Gastrocnemius medialis (tissue), 4 donors: ENCODE measurements around the gene XPO6. TPM values are rescaled to one million over a fixed set of nuclear protein-coding genes. Genes with fewer than 3 reads are reported as not detected.
A peak's percentile ranks its signal among the peaks of the same experiment; 100 is the strongest.

Experiments
- ATAC-seq, 2 donors: fragments of 150-250 bp; one replicate each; pipeline ENCODE4 v1.9.1; 2016
- DNase-seq, 2 donors: peaks; one replicate each; pipeline ENCODE4 v3.0.0-alpha.2; 2019
- H3K27ac ChIP-seq, 4 donors: fragments of 200-600 bp; sonication (generic); 1 replicate in 1 of 4; 2 replicates in 3 of 4; pipeline ENCODE4 v1.5.1; 2016 to 2018; ENCODE audit warnings: mild to moderate bottlenecking in 2 of 4, moderate library complexity in 1 of 4
- H3K27me3 ChIP-seq, 3 donors: fragments of 200-600 bp; sonication (generic) in 2 of 3; 1 replicate in 1 of 3; 2 replicates in 2 of 3; pipeline versions ENCODE4 v1.5.1 to v1.6.0; 2016 to 2019; ENCODE audit warnings: mild to moderate bottlenecking in 1 of 3, moderate library complexity in 1 of 3
- H3K36me3 ChIP-seq, 2 donors: fragments of 200-600 bp; sonication (generic) in 1 of 2; one replicate each; pipeline ENCODE4 v1.5.1; 2017 to 2018
- H3K4me1 ChIP-seq, 2 donors: fragments of 200-600 bp; sonication (generic) in 1 of 2; one replicate each; pipeline ENCODE4 v1.5.1; 2016 to 2017; ENCODE audit warnings: mild to moderate bottlenecking in 2 of 2
- H3K4me3 ChIP-seq, 4 donors: fragments of 200-600 bp; sonication (generic) in 3 of 4; 1 replicate in 1 of 4; 2 replicates in 3 of 4; pipeline ENCODE4 v1.5.1; 2016 to 2019; ENCODE audit warnings: mild to moderate bottlenecking in 2 of 4
- H3K9me3 ChIP-seq, 3 donors: fragments of 200-600 bp; sonication (generic) in 2 of 3; 1 replicate in 1 of 3; 2 replicates in 2 of 3; pipeline ENCODE4 v1.5.1; 2016 to 2019
- POLR2A ChIP-seq, 2 donors: fragments of 450-650 bp; IDR thresholded peaks; one replicate each; pipeline ENCODE4 v1.6.1; 2017; ENCODE audit warnings: antibody characterized with exemption in 2 of 2, mild to moderate bottlenecking in 2 of 2, moderate library complexity in 2 of 2
- in situ Hi-C, 4 donors: fragments of 200-750 bp; cut with MboI; loops; one replicate each; pipeline versions ENCODE4 v1.15.0 to v1.8.0; 2017; ENCODE audit warnings: low sequenced_read_pairs in 4 of 4
- intact Hi-C: fragments of 100-400 bp; cut with DNase I; formaldehyde crosslinking; loops from one replicate; pipeline ENCODE4 v1.15.1; 2023; ENCODE audit warnings: low total_unique reads
- total RNA-seq, 4 donors: library from RNA; depleted of rRNA; stranded (reverse); fragments of >200 nt; gene quantifications; one replicate each; pipeline versions ENCODE4 v1.1.0 to v1.2.3, GENCODE V29; 2016
- TF ChIP-seq, protein P1 (sequence below), 5 experiments: fragments of 450-650 bp in 3 of 5; fragments of 200-600 bp in 2 of 5; sonication (generic) in 2 of 5; IDR thresholded peaks in 4 of 5; conservative IDR thresholded peaks in 1 of 5; 1 replicate in 4 of 5; 2 replicates in 1 of 5; pipeline ENCODE4 v1.5.1; 2016 to 2019; ENCODE audit warnings: antibody characterized with exemption in 5 of 5, mild to moderate bottlenecking in 3 of 5, moderate library complexity in 3 of 5

Gene XPO6
- total RNA-seq, 4 donors from 2014 or later: 20.9 to 40.1 (median 29.6) TPM

DNA sequence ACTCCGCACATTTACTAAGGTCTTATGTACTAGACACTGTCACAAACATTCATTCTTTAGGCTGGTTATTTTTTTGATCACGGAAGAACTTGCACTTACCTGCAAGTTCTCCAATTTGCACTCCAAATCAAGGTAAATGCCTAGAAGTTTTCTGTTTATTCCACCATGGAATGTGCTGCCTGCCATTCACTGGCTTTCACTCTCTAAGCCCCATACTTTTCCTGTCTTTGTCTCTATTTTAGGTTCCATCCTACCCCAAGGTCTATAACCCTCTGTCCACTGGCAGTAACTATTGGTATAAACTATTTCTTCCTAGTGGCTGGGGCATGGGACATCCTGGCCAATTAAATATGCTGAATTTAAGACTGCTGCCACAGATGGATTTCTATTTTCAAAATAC lies 15.9 kb downstream of the XPO6 start:
- no peak for ATAC-seq
- peaks cover 9% of the 10 kb centered on the region in 2 donors for H3K4me1 ChIP-seq

DNA sequence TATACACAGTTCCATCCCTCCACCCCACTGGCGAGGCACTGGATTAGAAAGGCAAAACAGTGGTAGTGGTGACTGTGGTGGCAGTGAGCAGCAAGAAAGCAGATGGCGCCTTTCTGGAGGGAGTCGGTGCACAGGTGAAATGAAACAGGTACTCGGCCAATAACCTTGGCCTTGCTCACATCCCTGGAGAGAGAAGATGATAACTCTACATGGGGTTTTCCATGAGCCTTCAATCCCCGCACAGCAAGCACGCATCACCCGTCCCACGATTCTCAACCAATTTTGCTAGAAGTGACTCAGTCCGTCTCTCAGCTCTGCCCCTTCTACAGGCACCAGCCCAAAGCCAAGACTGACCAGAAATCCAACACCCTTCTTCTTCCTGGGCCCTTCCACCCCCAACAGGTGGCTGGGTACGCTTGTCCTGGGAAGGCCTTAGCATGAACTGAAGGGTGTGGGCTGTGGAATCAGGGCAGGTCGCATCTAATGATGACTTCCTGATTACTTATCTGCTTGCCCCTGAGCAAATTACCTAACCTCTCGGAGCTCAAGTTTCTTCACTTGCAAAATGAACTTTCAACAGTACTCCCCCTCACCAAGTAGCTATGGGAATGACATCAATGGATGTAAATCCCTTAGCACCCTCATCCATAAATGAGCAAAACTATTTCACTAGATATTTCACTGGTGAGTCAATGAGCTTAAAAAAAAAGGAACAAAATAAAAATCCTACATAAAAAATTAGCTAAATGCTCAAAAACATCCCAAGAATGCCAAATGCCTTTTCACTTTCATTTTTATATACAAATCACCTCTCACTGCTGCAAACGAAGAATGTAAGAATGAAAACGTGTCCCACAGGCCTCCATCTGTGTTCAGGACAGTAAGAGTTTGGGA lies 18.0 kb downstream of the XPO6 start:
- DNase-seq (peak in 1 of 2 donors; percentile 24), ATAC-seq (peak in 1 of 2 donors; percentile 49)
- Histone ChIP-seq H3K4me1 (peaks cover 9% of the 10 kb centered on the region in 2 donors), H3K36me3 (peaks cover 2 to 5% of the 10 kb centered on the region in 2 donors), H3K27me3 (no peaks in the 10 kb centered on the region), H3K4me3 (no peak overlapping the region), H3K27ac (peak overlapping the region in 1 of 4 donors; percentile 10), H3K9me3 (no peaks in the 10 kb centered on the region)
- TF ChIP-seq, protein P1, sequence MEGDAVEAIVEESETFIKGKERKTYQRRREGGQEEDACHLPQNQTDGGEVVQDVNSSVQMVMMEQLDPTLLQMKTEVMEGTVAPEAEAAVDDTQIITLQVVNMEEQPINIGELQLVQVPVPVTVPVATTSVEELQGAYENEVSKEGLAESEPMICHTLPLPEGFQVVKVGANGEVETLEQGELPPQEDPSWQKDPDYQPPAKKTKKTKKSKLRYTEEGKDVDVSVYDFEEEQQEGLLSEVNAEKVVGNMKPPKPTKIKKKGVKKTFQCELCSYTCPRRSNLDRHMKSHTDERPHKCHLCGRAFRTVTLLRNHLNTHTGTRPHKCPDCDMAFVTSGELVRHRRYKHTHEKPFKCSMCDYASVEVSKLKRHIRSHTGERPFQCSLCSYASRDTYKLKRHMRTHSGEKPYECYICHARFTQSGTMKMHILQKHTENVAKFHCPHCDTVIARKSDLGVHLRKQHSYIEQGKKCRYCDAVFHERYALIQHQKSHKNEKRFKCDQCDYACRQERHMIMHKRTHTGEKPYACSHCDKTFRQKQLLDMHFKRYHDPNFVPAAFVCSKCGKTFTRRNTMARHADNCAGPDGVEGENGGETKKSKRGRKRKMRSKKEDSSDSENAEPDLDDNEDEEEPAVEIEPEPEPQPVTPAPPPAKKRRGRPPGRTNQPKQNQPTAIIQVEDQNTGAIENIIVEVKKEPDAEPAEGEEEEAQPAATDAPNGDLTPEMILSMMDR (IDR thresholded peaks at IDR 0.05 in 4 of 5, conservative IDR thresholded peaks at IDR 0.05 in 1 of 5): no peak
- intact Hi-C loops (no loop called here), in situ Hi-C loops (no loop called here)

More for the DNA sequence above, 15.9 kb downstream of the XPO6 start:
- Histone ChIP-seq H3K27ac (no peak overlapping the region), H3K27me3 (no peaks in the 10 kb centered on the region), H3K4me3 (no peak overlapping the region), H3K36me3 (peaks cover 2 to 11% of the 10 kb centered on the region in 2 donors), H3K9me3 (no peaks in the 10 kb centered on the region)
- intact Hi-C loops: no loop called here
- DNase-seq: no peak
- no peak for TF ChIP-seq POLR2A (IDR thresholded peaks at IDR 0.05)
- TF ChIP-seq, protein P1 (IDR thresholded peaks at IDR 0.05 in 4 of 5, conservative IDR thresholded peaks at IDR 0.05 in 1 of 5): no peak
- in situ Hi-C loops: no loop called here

DNA sequence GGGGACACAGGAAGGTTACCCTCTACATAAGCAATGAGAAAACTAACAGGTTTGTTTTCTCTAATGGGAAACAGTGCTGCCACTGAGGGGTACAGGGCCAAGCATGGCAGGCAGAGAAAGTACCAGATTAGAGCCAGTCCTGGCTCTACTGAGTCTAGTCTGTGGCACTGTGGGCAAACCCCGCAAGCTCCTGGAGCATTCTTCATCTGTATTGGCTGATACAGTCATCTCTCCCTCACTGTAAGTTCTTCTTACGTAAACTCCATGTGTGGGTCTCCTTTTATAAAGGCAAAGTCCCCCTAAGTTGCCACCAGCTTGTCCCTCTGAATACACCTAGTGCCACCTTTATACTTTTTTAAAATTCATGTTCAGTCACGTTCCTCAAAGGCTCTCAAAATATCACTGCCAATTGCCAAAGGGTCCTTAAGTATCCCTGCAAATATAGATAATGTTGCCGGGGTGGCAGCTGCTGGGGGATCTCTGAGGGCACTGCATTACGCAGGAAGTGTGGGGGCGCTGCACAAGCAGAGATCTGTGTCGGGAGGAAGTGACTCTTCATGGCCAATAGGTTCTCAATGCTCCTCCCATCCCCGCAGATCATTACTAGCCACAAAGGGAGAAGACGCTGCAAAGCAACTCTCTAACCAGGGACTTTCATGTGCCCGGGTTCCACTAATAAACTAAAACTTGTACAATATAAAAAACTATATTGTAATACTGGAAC lies 18.8 kb downstream of the XPO6 start:
- TF ChIP-seq, protein P1 (IDR thresholded peaks at IDR 0.05 in 4 of 5, conservative IDR thresholded peaks at IDR 0.05 in 1 of 5): no peak
- TF ChIP-seq POLR2A (IDR thresholded peaks at IDR 0.05): no peak
- no peaks in the 10 kb centered on the region for H3K27me3 ChIP-seq
- no peak overlapping the region for H3K27ac ChIP-seq
- intact Hi-C loops: no loop called here
- peaks cover 9% of the 10 kb centered on the region in 2 donors for H3K4me1 ChIP-seq
- DNase-seq (no peak), ATAC-seq (no peak)
- H3K36me3 ChIP-seq: peaks cover 2 to 5% of the 10 kb centered on the region in 2 donors
- H3K4me3 ChIP-seq: no peak overlapping the region
- in situ Hi-C loops: no loop called here
- H3K9me3 ChIP-seq: no peaks in the 10 kb centered on the region

DNA sequence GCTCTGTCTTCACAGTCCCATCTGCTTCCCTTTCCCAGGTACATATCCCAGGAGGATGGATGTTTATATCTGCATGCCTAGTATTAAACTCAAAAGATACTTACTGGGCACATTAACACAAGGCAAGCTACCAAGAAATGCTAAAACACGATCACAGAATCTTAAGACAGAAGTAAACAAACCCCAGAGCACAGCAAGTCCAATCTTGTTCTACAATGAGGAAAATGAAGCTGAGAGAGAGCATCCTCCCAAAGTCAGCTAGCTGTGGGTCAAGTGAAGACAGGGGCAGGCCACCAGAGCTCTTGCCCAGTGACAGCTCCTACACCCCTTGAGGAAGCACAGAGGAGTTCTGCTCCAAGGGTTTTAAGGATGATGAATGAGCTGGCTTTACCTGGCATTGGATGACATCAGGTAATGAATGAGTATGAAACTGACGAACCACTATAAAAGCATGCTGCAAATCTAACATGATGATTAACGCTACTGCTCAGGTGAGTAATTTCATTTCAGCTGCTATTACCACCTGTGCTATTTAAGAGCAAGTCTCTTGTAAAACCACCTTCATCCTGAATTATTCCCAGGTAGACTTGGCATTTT lies 20.3 kb downstream of the XPO6 start:
- Histone ChIP-seq H3K27me3 (no peaks in the 10 kb centered on the region), H3K36me3 (peaks cover 2 to 5% of the 10 kb centered on the region in 2 donors), H3K4me3 (no peak overlapping the region), H3K9me3 (no peaks in the 10 kb centered on the region), H3K4me1 (peaks cover 9% of the 10 kb centered on the region in 2 donors), H3K27ac (no peak overlapping the region)
- intact Hi-C loops (no loop called here), in situ Hi-C loops (no loop called here)
- no peak for TF ChIP-seq POLR2A (IDR thresholded peaks at IDR 0.05)
- ATAC-seq (no peak), DNase-seq (no peak)

DNA sequence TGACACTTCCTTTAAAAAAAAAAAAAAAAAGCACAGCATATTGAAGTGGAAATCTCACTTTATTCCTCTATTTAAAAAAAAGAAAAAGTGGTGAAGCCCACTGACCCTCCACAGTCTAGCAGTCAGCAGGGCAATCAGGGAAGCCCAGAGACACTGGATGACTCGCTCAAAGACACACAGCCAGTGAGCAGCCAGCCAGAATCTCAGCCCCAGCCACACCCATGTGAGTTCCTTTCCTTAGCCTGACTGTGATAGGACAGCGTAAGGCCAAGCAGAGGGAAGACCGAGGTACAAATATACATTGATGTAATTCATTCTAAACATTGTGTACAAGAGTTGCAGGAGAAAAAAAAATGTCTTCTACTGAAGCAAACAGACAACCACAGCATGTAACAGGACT lies 22.5 kb downstream of the XPO6 start:
- in situ Hi-C loops: no loop called here
- H3K27me3 ChIP-seq: no peaks in the 10 kb centered on the region
- DNase-seq: no peak
- peaks cover 7 to 8% of the 10 kb centered on the region in 2 donors for H3K4me1 ChIP-seq
- no peak overlapping the region for H3K4me3 ChIP-seq
- no peaks in the 10 kb centered on the region for H3K9me3 ChIP-seq
- intact Hi-C loops: no loop called here
- TF ChIP-seq, protein P1 (IDR thresholded peaks at IDR 0.05 in 4 of 5, conservative IDR thresholded peaks at IDR 0.05 in 1 of 5): no peak
- no peak for TF ChIP-seq POLR2A (IDR thresholded peaks at IDR 0.05)
- no peaks in the 10 kb centered on the region for H3K36me3 ChIP-seq
- no peak overlapping the region for H3K27ac ChIP-seq
- ATAC-seq: no peak
